Activated T-helper 1 cell treated with anti-CD3 and anti-CD28 coated beads, Interleukin-12 subunit alpha, Interleukin-12 subunit beta, Interleukin-2, Interleukin-4 antibody, amounts not matched to agents 30 ng/mL and 10 ng/mL and 1 ng/mL, durations not matched to agents 14 hours and 24 hours and 36 hours (primary cell): Measurements from ENCODE around the gene TLR7. TPM values are rescaled to one million over a fixed set of nuclear protein-coding genes. Genes with fewer than 3 reads are reported as not detected.

Experiments
- DNase-seq: peaks from one replicate; pipeline ENCODE4 v3.0.0; 2021; ENCODE audit warnings: low spot score
- H3K27ac Mint-ChIP-seq: one replicate; pipeline ENCODE4 v1.8.0; 2021; ENCODE audit warnings: mild to moderate bottlenecking, mixed read lengths
- H3K27me3 Mint-ChIP-seq: one replicate; pipeline ENCODE4 v1.8.0; 2022; ENCODE audit warnings: mild to moderate bottlenecking, moderate library complexity, mixed read lengths; ENCODE audit not compliant: insufficient read depth
- H3K36me3 Mint-ChIP-seq: one replicate; pipeline ENCODE4 v1.8.0; 2021; ENCODE audit warnings: low read depth, mixed read lengths
- H3K4me1 Mint-ChIP-seq: one replicate; pipeline ENCODE4 v1.8.0; 2021; ENCODE audit warnings: low read depth, mixed read lengths
- H3K4me3 Mint-ChIP-seq: one replicate; pipeline ENCODE4 v1.8.0; 2021; ENCODE audit warnings: mild to moderate bottlenecking, moderate library complexity, mixed read lengths
- H3K9me3 Mint-ChIP-seq: one replicate; pipeline ENCODE4 v1.8.0; 2021; ENCODE audit warnings: mixed read lengths
- intact Hi-C: fragments of 100-400 bp; cut with micrococcal nuclease; formaldehyde crosslinking; loops from one replicate; pipeline ENCODE4 v1.15.1; 2024
- total RNA-seq: library from RNA; stranded (reverse); gene quantifications from 2 replicates; pipeline ENCODE4 v1.2.3, GENCODE V29; 2022

The TLR7 gene
- total RNA-seq, 1 donor from 2014 or later = 0.10 TPM

- no peak overlapping the region for H3K27ac Mint-ChIP-seq
- no peaks in the 10 kb centered on the region for H3K9me3 Mint-ChIP-seq
- intact Hi-C loops = loop anchor here (1.0 to 10.0 kb wide), 6 partner anchors 80 to 1130 kb away; partner anchors contain the start of genes PRPS2 and TCEANC
- peaks cover 4% of the 10 kb centered on the region for H3K27me3 Mint-ChIP-seq
- peak; percentile 31 for DNase-seq
- no peaks in the 10 kb centered on the region for H3K36me3 Mint-ChIP-seq
- H3K4me1 Mint-ChIP-seq = peaks cover 53% of the 10 kb centered on the region
- H3K4me3 Mint-ChIP-seq = no peak overlapping the region
Observed at GRCh38 chrX:12894074-12895030, 27.5 kb downstream of the TLR7 start.

GRCh38 chrX:12895866-12896265 is 29.0 kb downstream of the TLR7 start:
- Mint-ChIP-seq H3K9me3 (no peaks in the 10 kb centered on the region), H3K4me1 (peaks cover 42% of the 10 kb centered on the region), H3K4me3 (no peak overlapping the region), H3K27me3 (peaks cover 4% of the 10 kb centered on the region), H3K36me3 (no peaks in the 10 kb centered on the region), H3K27ac (no peak overlapping the region)
- intact Hi-C loops = loop anchor here (10.0 kb wide), 2 partner anchors 811 to 1131 kb away; no protein-coding TSS in a partner anchor
- DNase-seq = no peak

GRCh38 chrX:12896935-12897334 is 30.1 kb downstream of the TLR7 start:
- Mint-ChIP-seq H3K27me3 (peaks cover 5% of the 10 kb centered on the region), H3K27ac (no peak overlapping the region), H3K36me3 (no peaks in the 10 kb centered on the region), H3K4me3 (no peak overlapping the region), H3K9me3 (no peaks in the 10 kb centered on the region), H3K4me1 (peaks cover 40% of the 10 kb centered on the region)
- intact Hi-C loops = loop anchor here (10.0 kb wide), 2 partner anchors 812 to 1132 kb away; no protein-coding TSS in a partner anchor
- DNase-seq = no peak

- H3K27ac Mint-ChIP-seq = no peak overlapping the region
- no peak overlapping the region for H3K4me3 Mint-ChIP-seq
- DNase-seq = no peak
- no peaks in the 10 kb centered on the region for H3K9me3 Mint-ChIP-seq
- intact Hi-C loops = loop anchor here (10.0 kb wide), 2 partner anchors 813 to 1133 kb away; no protein-coding TSS in a partner anchor
- peaks cover 28% of the 10 kb centered on the region for H3K4me1 Mint-ChIP-seq
- peaks cover 7% of the 10 kb centered on the region for H3K27me3 Mint-ChIP-seq
- H3K36me3 Mint-ChIP-seq = no peaks in the 10 kb centered on the region
Observed at GRCh38 chrX:12898073-12898472, 31.2 kb downstream of the TLR7 start.

GRCh38 chrX:12899506-12899905 is 32.6 kb downstream of the TLR7 start:
- intact Hi-C loops = loop anchor here (10.0 kb wide), 2 partner anchors 815 to 1135 kb away; no protein-coding TSS in a partner anchor
- DNase-seq = no peak
- peaks cover 20% of the 10 kb centered on the region for H3K4me1 Mint-ChIP-seq
- H3K27me3 Mint-ChIP-seq = peaks cover 7% of the 10 kb centered on the region
- no peaks in the 10 kb centered on the region for H3K36me3 Mint-ChIP-seq
- H3K27ac Mint-ChIP-seq = no peak overlapping the region
- no peak overlapping the region for H3K4me3 Mint-ChIP-seq
- no peaks in the 10 kb centered on the region for H3K9me3 Mint-ChIP-seq

- H3K4me1 Mint-ChIP-seq = peaks cover 18% of the 10 kb centered on the region
- H3K27ac Mint-ChIP-seq = no peak overlapping the region
- intact Hi-C loops = loop anchor here (1.0 to 2.0 kb wide), 4 partner anchors 11 to 199 kb away; no protein-coding TSS in a partner anchor
- no peaks in the 10 kb centered on the region for H3K36me3 Mint-ChIP-seq
- H3K4me3 Mint-ChIP-seq = no peak overlapping the region
- peak; percentile 26 for DNase-seq
- H3K9me3 Mint-ChIP-seq = no peaks in the 10 kb centered on the region
- H3K27me3 Mint-ChIP-seq = peaks cover 7% of the 10 kb centered on the region
Observed at GRCh38 chrX:12901486-12901885, 34.6 kb downstream of the TLR7 start.

GRCh38 chrX:12903646-12904045 is 36.8 kb downstream of the TLR7 start:
- intact Hi-C loops = no loop called here
- Mint-ChIP-seq H3K4me3 (no peak overlapping the region), H3K36me3 (no peaks in the 10 kb centered on the region), H3K4me1 (peaks cover 10% of the 10 kb centered on the region), H3K27ac (no peak overlapping the region), H3K9me3 (no peaks in the 10 kb centered on the region), H3K27me3 (peaks cover 5% of the 10 kb centered on the region)
- DNase-seq = no peak

- intact Hi-C loops = no loop called here
- Mint-ChIP-seq H3K27me3 (peaks cover 5% of the 10 kb centered on the region), H3K4me3 (no peak within 1 kb of the TSS), H3K9me3 (no peaks in the 10 kb centered on the region), H3K4me1 (peaks cover 15% of the 10 kb centered on the region), H3K36me3 (no peaks in the 10 kb centered on the region), H3K27ac (no peak within 1 kb of the TSS)
- DNase-seq = no peak
Observed at GRCh38 chrX:12906046-12906761, 39.3 kb downstream of the TLR7 start, which contains the start of gene TLR8. Gene TLR8 (plus strand): TSS chrX:12906620. CDS start chrX:12906707, 87 bp downstream.

GRCh38 chrX:12910423-12911121 is 43.7 kb downstream of the TLR7 start:
- DNase-seq = no peak
- Mint-ChIP-seq H3K27me3 (no peaks in the 10 kb centered on the region), H3K9me3 (no peaks in the 10 kb centered on the region), H3K4me3 (peak overlapping the region; percentile 11), H3K4me1 (peaks cover 5% of the 10 kb centered on the region), H3K27ac (no peak overlapping the region), H3K36me3 (no peaks in the 10 kb centered on the region)
- intact Hi-C loops = no loop called here

GRCh38 chrX:12911122-12911470 is 44.2 kb downstream of the TLR7 start:
- Mint-ChIP-seq H3K9me3 (no peaks in the 10 kb centered on the region), H3K4me1 (peaks cover 5% of the 10 kb centered on the region), H3K27ac (no peak overlapping the region), H3K36me3 (no peaks in the 10 kb centered on the region), H3K4me3 (no peak overlapping the region), H3K27me3 (no peaks in the 10 kb centered on the region)
- intact Hi-C loops = no loop called here
- no peak for DNase-seq

- no peaks in the 10 kb centered on the region for H3K36me3 Mint-ChIP-seq
- H3K9me3 Mint-ChIP-seq = no peaks in the 10 kb centered on the region
- intact Hi-C loops = no loop called here
- DNase-seq = no peak
- H3K27me3 Mint-ChIP-seq = no peaks in the 10 kb centered on the region
- no peak overlapping the region for H3K4me3 Mint-ChIP-seq
- peaks cover 5% of the 10 kb centered on the region for H3K4me1 Mint-ChIP-seq
- no peak overlapping the region for H3K27ac Mint-ChIP-seq
Observed at GRCh38 chrX:12912791-12913482, 46.1 kb downstream of the TLR7 start.

GRCh38 chrX:12917753-12918152 is 50.9 kb downstream of the TLR7 start:
- intact Hi-C loops = no loop called here
- Mint-ChIP-seq H3K4me1 (no peaks in the 10 kb centered on the region), H3K27me3 (no peaks in the 10 kb centered on the region), H3K4me3 (no peak overlapping the region), H3K27ac (no peak overlapping the region), H3K36me3 (no peaks in the 10 kb centered on the region), H3K9me3 (no peaks in the 10 kb centered on the region)
- no peak for DNase-seq
